Activated CD8-positive, alpha-beta memory T cell treated with anti-CD3 and anti-CD28 coated beads for 48 hours (primary cell): ENCODE results near the gene PSME4.
"Not testable (repeated sequence)": the region's sequence is repeated elsewhere in the genome, so short reads cannot be mapped to it uniquely, and the experiment has no call there.

Experiments
- DNase-seq, 3 experiments: peaks; one replicate each; pipeline ENCODE4 v3.0.0-alpha.2; 2020; ENCODE audit warnings: low read depth in 2 of 3, low spot score in 2 of 3

The PSME4 gene

GRCh38 chr2:53843595-53843994 lies 127.2 kb downstream of the PSME4 start:
- no peak for DNase-seq

- no peak for DNase-seq
These were observed 127.9 kb downstream of the PSME4 start for GRCh38 chr2:53842891-53843290.

- not testable (repeated sequence) for DNase-seq
These were observed 129.1 kb downstream of the PSME4 start for GRCh38 chr2:53841651-53842050.

- no peak for DNase-seq
These were observed 130.2 kb downstream of the PSME4 start for GRCh38 chr2:53840580-53840979.

GRCh38 chr2:53829980-53830290 lies 140.9 kb downstream of the PSME4 start:
- DNase-seq: not testable (repeated sequence)

GRCh38 chr2:53829273-53829979 lies 141.4 kb downstream of the PSME4 start:
- no peak for DNase-seq

- DNase-seq: no peak
These were observed 142.5 kb downstream of the PSME4 start for GRCh38 chr2:53828331-53828730.

GRCh38 chr2:53827398-53828175 lies 143.2 kb downstream of the PSME4 start:
- DNase-seq: no peak

- no peak for DNase-seq
These were observed 144.0 kb downstream of the PSME4 start for GRCh38 chr2:53826587-53827397.

- no peak for DNase-seq
These were observed 144.8 kb downstream of the PSME4 start for GRCh38 chr2:53826030-53826410.

- DNase-seq: not testable (repeated sequence)
These were observed 147.2 kb downstream of the PSME4 start for GRCh38 chr2:53823639-53824038.

GRCh38 chr2:53821810-53822209 lies 149.0 kb downstream of the PSME4 start:
- no peak for DNase-seq

GRCh38 chr2:53820711-53821110 lies 150.1 kb downstream of the PSME4 start:
- no peak for DNase-seq

- DNase-seq: no peak
These were observed 150.7 kb downstream of the PSME4 start for GRCh38 chr2:53820048-53820447.

GRCh38 chr2:53819634-53820033 lies 151.2 kb downstream of the PSME4 start:
- no peak for DNase-seq

- DNase-seq: no peak
These were observed 151.8 kb downstream of the PSME4 start for GRCh38 chr2:53818854-53819435.
